Peyer's patch (tissue), 4 donors: Measurements from ENCODE around the gene RNF17. TPM values are rescaled to one million over a fixed set of nuclear protein-coding genes. Genes with fewer than 3 reads are reported as not detected.

ENCODE experiments used
- DNase-seq, 3 donors: peaks; one replicate each; pipeline ENCODE4 v3.0.0-alpha.2; 2017 to 2019
- H3K27ac ChIP-seq, 4 donors: fragments of 200-600 bp; sonication (generic); one replicate each; pipeline ENCODE4 v1.5.1; 2016 to 2019
- H3K27me3 ChIP-seq, 2 donors: fragments of 200-600 bp; sonication (generic); one replicate each; pipeline ENCODE4 v1.5.1; 2019
- H3K36me3 ChIP-seq, 3 donors: fragments of 200-600 bp; sonication (generic); one replicate each; pipeline ENCODE4 v1.5.1; 2016 to 2019
- H3K4me1 ChIP-seq, 4 donors: fragments of 200-600 bp; sonication (generic); one replicate each; pipeline ENCODE4 v1.5.1; 2016 to 2019
- H3K4me3 ChIP-seq, 4 donors: fragments of 200-600 bp; sonication (generic); 1 replicate in 3 of 4; 2 replicates in 1 of 4; pipeline ENCODE4 v1.5.1; 2016 to 2019; ENCODE audit warnings: mild to moderate bottlenecking in 1 of 4
- H3K9me3 ChIP-seq, 4 donors: fragments of 200-600 bp; sonication (generic); one replicate each; pipeline ENCODE4 v1.5.1; 2016 to 2019; ENCODE audit warnings: mild to moderate bottlenecking in 1 of 4
- CTCF ChIP-seq, 6 experiments: fragments of 450-650 bp in 4 of 6; fragments of 200-600 bp in 2 of 6; sonication (generic) in 1 of 6; IDR thresholded peaks; one replicate each; pipeline ENCODE4 v1.5.1; 2017 to 2019; ENCODE audit warnings: antibody characterized with exemption in 6 of 6, mild to moderate bottlenecking in 3 of 6, moderate library complexity in 1 of 6
- POLR2A ChIP-seq, 2 donors: fragments of 450-650 bp; IDR thresholded peaks; one replicate each; pipeline ENCODE4 v1.5.1; 2017; ENCODE audit warnings: antibody characterized with exemption in 2 of 2, mild to moderate bottlenecking in 2 of 2, moderate library complexity in 2 of 2
- total RNA-seq, 4 donors: library from RNA; depleted of rRNA; stranded (reverse); fragments of >200 nt; gene quantifications; one replicate each; pipeline ENCODE4 v1.1.0, GENCODE V29; 2016

Gene RNF17
- total RNA-seq, 4 donors from 2014 or later, result not detected

- Histone ChIP-seq H3K36me3 (no peaks in the 10 kb centered on the region), H3K4me3 (no peak overlapping the region), H3K27me3 (no peaks in the 10 kb centered on the region), H3K4me1 (peaks cover 0 to 2% (median 0%) of the 10 kb centered on the region in 4 donors), H3K9me3 (no peaks in the 10 kb centered on the region), H3K27ac (no peak overlapping the region)
- TF ChIP-seq CTCF (IDR thresholded peaks at IDR 0.05) (no peak), POLR2A (IDR thresholded peaks at IDR 0.05) (no peak)
- DNase-seq, result no peak
These were observed 152.5 kb downstream of the RNF17 start for GRCh38 chr13:24916464-24916863.

- no peak for DNase-seq
- Histone ChIP-seq H3K4me3 (no peak overlapping the region), H3K9me3 (no peaks in the 10 kb centered on the region), H3K27me3 (no peaks in the 10 kb centered on the region), H3K27ac (no peak overlapping the region), H3K4me1 (peaks cover 0 to 15% (median 3%) of the 10 kb centered on the region in 4 donors), H3K36me3 (no peaks in the 10 kb centered on the region)
- TF ChIP-seq POLR2A (IDR thresholded peaks at IDR 0.05) (no peak), CTCF (IDR thresholded peaks at IDR 0.05) (no peak)
These were observed 157.0 kb downstream of the RNF17 start for GRCh38 chr13:24921003-24921402.

GRCh38 chr13:24921881-24922280 lies 157.9 kb downstream of the RNF17 start:
- Histone ChIP-seq H3K27ac (peak overlapping the region in 2 of 4 donors; percentile 77 to 90), H3K4me1 (peaks cover 0 to 15% (median 3%) of the 10 kb centered on the region in 4 donors)

GRCh38 chr13:24922387-24922744 lies 158.4 kb downstream of the RNF17 start:
- Histone ChIP-seq H3K27me3 (no peaks in the 10 kb centered on the region), H3K4me3 (peak overlapping the region; percentile 82 to 92 (median 90)), H3K9me3 (no peaks in the 10 kb centered on the region), H3K36me3 (no peaks in the 10 kb centered on the region), H3K27ac (peak overlapping the region; percentile 77 to 90 (median 83)), H3K4me1 (peaks cover 0 to 15% (median 3%) of the 10 kb centered on the region in 4 donors)
- no peak for DNase-seq
- TF ChIP-seq POLR2A (IDR thresholded peaks at IDR 0.05) (no peak), CTCF (IDR thresholded peaks at IDR 0.05) (no peak)

More at GRCh38 chr13:24921881-24922280, 157.9 kb downstream of the RNF17 start:
- no peaks in the 10 kb centered on the region for H3K36me3 ChIP-seq
- no peak for TF ChIP-seq POLR2A (IDR thresholded peaks at IDR 0.05)
- TF ChIP-seq CTCF (IDR thresholded peaks at IDR 0.05), result no peak
- no peaks in the 10 kb centered on the region for H3K27me3 ChIP-seq
- peak overlapping the region; percentile 82 to 92 (median 90) for H3K4me3 ChIP-seq
- no peaks in the 10 kb centered on the region for H3K9me3 ChIP-seq
- no peak for DNase-seq

- Histone ChIP-seq H3K4me3 (peak overlapping the region; percentile 82 to 92 (median 90)), H3K9me3 (no peaks in the 10 kb centered on the region), H3K36me3 (no peaks in the 10 kb centered on the region), H3K27me3 (no peaks in the 10 kb centered on the region), H3K4me1 (peaks cover 0 to 15% (median 3%) of the 10 kb centered on the region in 4 donors), H3K27ac (peak overlapping the region; percentile 77 to 90 (median 83))
- peak; percentile 96 to 99 (median 98) for DNase-seq
- TF ChIP-seq POLR2A (IDR thresholded peaks at IDR 0.05), result peak; percentile 65 to 74
- TF ChIP-seq CTCF (IDR thresholded peaks at IDR 0.05), result peak in 4 of 6 experiments; percentile 12 to 39 (median 30)
These were observed 159.0 kb downstream of the RNF17 start for GRCh38 chr13:24922745-24923591.
